HFFc6 (cell line): ENCODE results near the gene ITGA11. TPM values are rescaled to one million over a fixed set of nuclear protein-coding genes. Genes with fewer than 3 reads are reported as not detected.
A peak's percentile ranks its signal among the peaks of the same experiment; 100 is the strongest.

ENCODE experiments used
- DNase-seq: peaks from one replicate; pipeline ENCODE4 v3.0.0-alpha.2; 2018
- H3K27ac Mint-ChIP-seq: 2 replicates; pipeline ENCODE4 v1.8.0; 2020; ENCODE audit warnings: mild to moderate bottlenecking, mixed read lengths
- H3K27me3 Mint-ChIP-seq: 2 replicates; pipeline ENCODE4 v1.8.0; 2021; ENCODE audit warnings: mild to moderate bottlenecking, moderate library complexity, mixed read lengths; ENCODE audit not compliant: insufficient read depth
- H3K36me3 Mint-ChIP-seq: 2 replicates; pipeline ENCODE4 v1.8.0; 2021; ENCODE audit warnings: low read depth, mixed read lengths
- H3K4me1 Mint-ChIP-seq: 2 replicates; pipeline ENCODE4 v1.8.0; 2020; ENCODE audit warnings: low read depth, mixed read lengths
- H3K4me3 Mint-ChIP-seq: 2 replicates; pipeline ENCODE4 v1.8.0; 2020; ENCODE audit warnings: mild to moderate bottlenecking, moderate library complexity, mixed read lengths
- H3K9me3 Mint-ChIP-seq: 2 replicates; pipeline ENCODE4 v1.8.0; 2020; ENCODE audit warnings: mild to moderate bottlenecking, mixed read lengths
- CTCF ChIP-seq: fragments of 200-600 bp; sonication (generic); IDR thresholded peaks from 2 replicates; pipeline ENCODE4 v1.5.0; 2021; ENCODE audit warnings: antibody characterized with exemption, mild to moderate bottlenecking
- total RNA-seq, 6 experiments: library from RNA; stranded (reverse); fragmentation: NEBNext Ultra II Directional; extraction: Animal tissue kit (Norgen Biotek cat#: 25700); gene quantifications; 2 replicates in 1 of 6; 3 replicates in 5 of 6; pipeline ENCODE4 v1.2.3, GENCODE V29; 2021

ITGA11 gene
- total RNA-seq, 6 experiments from 2014 or later: 1.2 to 2.1 (median 1.4) TPM

DNA sequence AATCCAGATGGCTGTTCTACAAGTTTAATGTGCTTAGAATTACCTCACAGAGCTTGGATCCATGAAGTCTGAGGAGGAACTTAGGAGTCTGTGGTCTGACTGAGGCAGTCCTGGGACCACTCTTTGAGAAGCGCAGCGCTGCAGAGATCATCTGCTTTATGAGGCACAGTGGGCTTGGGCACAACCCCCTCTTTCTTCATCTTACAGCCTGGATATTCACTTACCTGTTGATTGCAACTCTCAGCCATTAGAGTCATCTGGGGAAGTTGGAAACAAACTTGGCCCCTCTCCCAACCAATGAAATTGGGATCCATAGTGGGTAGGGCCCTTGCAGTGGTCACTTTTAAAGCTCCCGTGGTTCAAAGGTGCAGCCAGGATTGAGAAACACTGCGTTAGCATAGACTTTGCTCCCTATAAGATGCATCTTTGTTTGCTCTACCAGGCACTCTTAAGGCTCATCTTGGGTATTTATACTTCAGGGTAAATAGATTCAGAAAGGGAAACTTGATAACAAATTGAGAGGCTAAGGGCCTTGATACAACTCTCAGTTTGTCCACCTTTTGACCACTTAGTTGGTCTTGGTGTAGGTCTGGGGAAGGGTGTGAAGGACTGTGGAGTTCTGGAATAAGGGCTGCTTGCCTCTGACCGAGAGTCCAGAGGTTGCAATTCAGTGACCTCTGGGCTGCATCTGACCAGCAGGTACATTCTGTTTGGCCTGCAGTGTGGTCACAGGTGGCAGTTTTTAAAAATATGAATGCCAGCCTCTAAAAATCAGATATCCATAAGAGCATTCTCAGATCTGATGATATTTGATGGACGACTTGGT lies 131.6 kb downstream of the ITGA11 start:
- Mint-ChIP-seq H3K27ac (no peak overlapping the region), H3K36me3 (peaks cover 9% of the 10 kb centered on the region; the same call in 1 of the 2 replicates), H3K9me3 (no peaks in the 10 kb centered on the region), H3K27me3 (peaks cover 2% of the 10 kb centered on the region; the same call in 1 of the 2 replicates), H3K4me3 (no peak overlapping the region), H3K4me1 (peaks cover 34% of the 10 kb centered on the region)
- no peak for TF ChIP-seq CTCF
- no peak for DNase-seq

GRCh38 chr15:68299436-68299835 lies 132.5 kb downstream of the ITGA11 start:
- H3K36me3 Mint-ChIP-seq: peaks cover 9% of the 10 kb centered on the region; the same call in 1 of the 2 replicates

DNA sequence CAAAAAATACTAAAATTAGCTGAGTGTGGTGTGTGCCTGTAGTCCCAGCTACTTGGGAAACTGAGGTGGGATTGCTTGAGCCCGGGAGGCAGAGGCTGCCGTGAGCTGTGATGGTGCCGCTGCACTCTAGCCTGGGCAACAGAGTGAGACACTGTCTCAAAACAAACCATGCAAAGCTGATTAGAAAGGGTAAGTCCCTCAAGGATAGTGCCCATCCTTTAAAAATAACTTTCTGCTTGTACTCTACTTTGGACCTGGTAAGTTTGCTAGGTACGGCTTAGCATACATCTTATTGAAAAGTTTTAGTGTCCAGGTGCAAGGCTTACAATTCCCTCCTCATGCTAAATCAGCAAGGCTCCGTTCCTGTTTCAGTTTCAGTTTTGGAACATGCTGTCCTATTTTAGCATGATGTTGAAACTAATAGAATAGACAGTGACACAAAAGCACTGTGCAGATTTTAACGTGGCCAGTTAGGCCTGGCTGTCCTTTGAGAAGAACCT lies 133.0 kb downstream of the ITGA11 start:
- no peak for TF ChIP-seq CTCF
- peaks cover 32% of the 10 kb centered on the region for H3K4me1 Mint-ChIP-seq
- H3K27me3 Mint-ChIP-seq: peaks cover 2% of the 10 kb centered on the region; the same call in 1 of the 2 replicates
- H3K36me3 Mint-ChIP-seq: peaks cover 9% of the 10 kb centered on the region; the same call in 1 of the 2 replicates
- H3K9me3 Mint-ChIP-seq: no peaks in the 10 kb centered on the region
- H3K4me3 Mint-ChIP-seq: peak overlapping the region; percentile 74
- DNase-seq: no peak
- H3K27ac Mint-ChIP-seq: peak overlapping the region; percentile 62

More at GRCh38 chr15:68299436-68299835, 132.5 kb downstream of the ITGA11 start:
- H3K9me3 Mint-ChIP-seq: no peaks in the 10 kb centered on the region
- H3K27ac Mint-ChIP-seq: peak overlapping the region; percentile 62; the same call in 1 of the 2 replicates
- peaks cover 2% of the 10 kb centered on the region; the same call in 1 of the 2 replicates for H3K27me3 Mint-ChIP-seq
- no peak for TF ChIP-seq CTCF
- peaks cover 33% of the 10 kb centered on the region for H3K4me1 Mint-ChIP-seq
- H3K4me3 Mint-ChIP-seq: peak overlapping the region; percentile 74
- no peak for DNase-seq

DNA sequence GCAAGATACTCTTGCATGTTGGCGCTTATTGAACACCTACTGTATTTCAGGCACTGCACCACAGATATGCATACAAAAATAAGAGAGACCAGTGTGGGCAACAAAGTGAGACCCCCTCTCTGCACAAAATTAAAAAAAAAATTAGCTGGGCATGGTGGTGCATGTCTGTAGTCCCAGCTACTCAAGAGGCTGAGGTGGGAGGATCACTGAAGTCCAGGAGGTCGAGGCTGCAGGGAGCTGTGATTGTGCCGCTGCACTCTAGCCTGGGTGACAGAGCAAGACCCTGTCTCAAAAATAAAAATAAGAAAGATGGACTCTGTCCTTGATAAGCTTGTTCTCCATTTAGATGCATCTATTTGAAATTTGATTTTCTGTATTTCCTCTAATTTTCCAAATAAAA lies 133.6 kb downstream of the ITGA11 start:
- peaks cover 2% of the 10 kb centered on the region; the same call in 1 of the 2 replicates for H3K27me3 Mint-ChIP-seq
- peaks cover 9% of the 10 kb centered on the region; the same call in 1 of the 2 replicates for H3K36me3 Mint-ChIP-seq
- no peak for DNase-seq
- H3K4me3 Mint-ChIP-seq: peak overlapping the region; percentile 74; the same call in 1 of the 2 replicates
- H3K4me1 Mint-ChIP-seq: peaks cover 37% of the 10 kb centered on the region
- no peak for TF ChIP-seq CTCF
- H3K27ac Mint-ChIP-seq: peak overlapping the region; percentile 62; the same call in 1 of the 2 replicates
- H3K9me3 Mint-ChIP-seq: no peaks in the 10 kb centered on the region

GRCh38 chr15:68295014-68295805 lies 136.8 kb downstream of the ITGA11 start:
- no peak for DNase-seq
- Mint-ChIP-seq H3K9me3 (no peaks in the 10 kb centered on the region), H3K4me1 (peaks cover 51% of the 10 kb centered on the region), H3K36me3 (peaks cover 15% of the 10 kb centered on the region), H3K27ac (peak overlapping the region; percentile 44), H3K27me3 (peaks cover 2% of the 10 kb centered on the region; the same call in 1 of the 2 replicates), H3K4me3 (no peak overlapping the region)
- TF ChIP-seq CTCF: no peak
